Liver (tissue), 3 donors: ENCODE results near the gene HPD.
"Not testable (repeated sequence)": the region's sequence is repeated elsewhere in the genome, so short reads cannot be mapped to it uniquely, and the experiment has no call there.

Experiments used
- CTCF ChIP-seq: fragments of 150-350 bp; IDR thresholded peaks from 2 replicates; pipeline ENCODE4 v1.5.1; 2017; ENCODE audit warnings: improper control_type of control experiment, low read depth, low read length; ENCODE audit not compliant: missing input control
- HNF4G ChIP-seq: IDR thresholded peaks from 2 replicates; pipeline ENCODE4 v1.6.1; 2016; ENCODE audit warnings: antibody characterized with exemption
- JUND ChIP-seq, 2 donors: IDR thresholded peaks; 2 replicates each; pipeline ENCODE4 v1.6.1; 2016; ENCODE audit warnings: antibody characterized with exemption in 2 of 2
- TF ChIP-seq, protein P1 (sequence below): IDR thresholded peaks from 2 replicates; pipeline ENCODE4 v1.6.1; 2016; ENCODE audit warnings: antibody characterized with exemption
- donor health status: healthy.
- donor health status: healthy.

DNA sequence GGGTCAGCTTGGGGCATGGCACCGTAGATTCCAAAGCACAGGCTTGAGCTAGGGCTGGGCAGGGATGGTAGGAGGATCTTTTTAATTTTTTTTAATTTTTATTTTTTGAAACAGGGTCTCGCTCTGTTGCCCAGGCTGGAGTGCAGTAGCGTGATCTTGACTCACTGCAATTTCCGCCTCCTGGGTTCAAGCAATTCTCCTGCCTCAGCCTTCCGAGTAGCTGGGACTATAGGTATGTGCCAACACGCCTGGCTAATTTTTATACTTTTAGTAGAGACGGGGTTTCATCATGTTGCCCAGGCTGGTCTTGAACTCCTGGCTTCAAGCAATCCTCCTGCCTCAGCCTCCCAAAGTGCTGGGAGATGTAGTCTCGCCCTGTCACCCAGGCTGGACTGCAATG lies 67.9 kb downstream of the HPD start:
- not testable (repeated sequence) for TF ChIP-seq JUND (IDR thresholded peaks at IDR 0.05); CTCF; HNF4G
- TF ChIP-seq, protein P1, sequence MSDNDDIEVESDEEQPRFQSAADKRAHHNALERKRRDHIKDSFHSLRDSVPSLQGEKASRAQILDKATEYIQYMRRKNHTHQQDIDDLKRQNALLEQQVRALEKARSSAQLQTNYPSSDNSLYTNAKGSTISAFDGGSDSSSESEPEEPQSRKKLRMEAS = not testable (repeated sequence)
